ENCODE measurements around the gene SAPCD1. TPM values are rescaled to one million over a fixed set of nuclear protein-coding genes. Genes with fewer than 3 reads are reported as not detected.

The SAPCD1 gene
- total and polyA plus RNA-seq, 2 donors (not counting 1 experiment from before 2014, with no cell fraction given) = 12.9 TPM

GRCh38 chr6:31749301-31750036 is 13.0 kb upstream of the SAPCD1 start:
- DNase-seq = no peak
- POLR2A ChIA-PET = no interaction called here
- Mint-ChIP-seq H3K9me3 (ENCODE audit: insufficient read depth) (no peaks in the 10 kb centered on the region), H3K4me1 (no peaks in the 10 kb centered on the region), H3K27ac (no peak overlapping the region), H3K4me3 (no peak overlapping the region), H3K27me3 (no peaks in the 10 kb centered on the region)
- Histone ChIP-seq H4K20me1 (ENCODE audit: control insufficient read depth, insufficient read depth, low read length, poor library complexity, severe bottlenecking) (no peaks in the 10 kb centered on the region), H3K27me3 (replicated peaks in 1 of 4; ENCODE audit: control extremely low read depth in 1 of 4, control insufficient read depth in 3 of 4, insufficient read depth in 4 of 4, low read length in 3 of 4) (no peaks in the 10 kb centered on the region), H2AFZ (ENCODE audit: insufficient read depth, low read depth, low read length, poor library complexity, severe bottlenecking) (no peak overlapping the region), H3K4me2 (replicated peaks; ENCODE audit: low read depth, low read length, poor library complexity, severe bottlenecking) (no peak overlapping the region), H3K9ac (ENCODE audit: low read length) (no peak overlapping the region), H3K9me3 (ENCODE audit: control extremely low read depth in 1 of 3, control insufficient read depth in 2 of 3, insufficient read depth in 1 of 3, low read length in 2 of 3) (no peaks in the 10 kb centered on the region), H3K79me2 (ENCODE audit: control insufficient read depth, insufficient read depth, low read length) (no peaks in the 10 kb centered on the region), H3K27ac (ENCODE audit: low read length in 2 of 2) (no peak overlapping the region), H3K36me3 (replicated peaks in 1 of 2; ENCODE audit: control extremely low read depth in 1 of 2, control insufficient read depth in 1 of 2, extremely low read depth in 1 of 2, insufficient read depth in 2 of 2, low read length in 1 of 2) (peaks cover 0 to 4% of the 10 kb centered on the region in 2 experiments), H3K4me1 (ENCODE audit: control insufficient read depth in 2 of 2, insufficient read depth in 2 of 2, low read length in 2 of 2) (no peaks in the 10 kb centered on the region), H3K4me3 (ENCODE audit: control extremely low read depth in 1 of 5, extremely low read depth in 1 of 5, insufficient read depth in 1 of 5, low read depth in 2 of 5, low read length in 4 of 5) (no peak overlapping the region)
- WGBS (ENCODE audit: insufficient coverage) = 100% methylated on average over 5 of the region's 8 CpGs
- intact Hi-C loops (cut with micrococcal nuclease) = no loop called here
- TF ChIP-seq, protein P1, sequence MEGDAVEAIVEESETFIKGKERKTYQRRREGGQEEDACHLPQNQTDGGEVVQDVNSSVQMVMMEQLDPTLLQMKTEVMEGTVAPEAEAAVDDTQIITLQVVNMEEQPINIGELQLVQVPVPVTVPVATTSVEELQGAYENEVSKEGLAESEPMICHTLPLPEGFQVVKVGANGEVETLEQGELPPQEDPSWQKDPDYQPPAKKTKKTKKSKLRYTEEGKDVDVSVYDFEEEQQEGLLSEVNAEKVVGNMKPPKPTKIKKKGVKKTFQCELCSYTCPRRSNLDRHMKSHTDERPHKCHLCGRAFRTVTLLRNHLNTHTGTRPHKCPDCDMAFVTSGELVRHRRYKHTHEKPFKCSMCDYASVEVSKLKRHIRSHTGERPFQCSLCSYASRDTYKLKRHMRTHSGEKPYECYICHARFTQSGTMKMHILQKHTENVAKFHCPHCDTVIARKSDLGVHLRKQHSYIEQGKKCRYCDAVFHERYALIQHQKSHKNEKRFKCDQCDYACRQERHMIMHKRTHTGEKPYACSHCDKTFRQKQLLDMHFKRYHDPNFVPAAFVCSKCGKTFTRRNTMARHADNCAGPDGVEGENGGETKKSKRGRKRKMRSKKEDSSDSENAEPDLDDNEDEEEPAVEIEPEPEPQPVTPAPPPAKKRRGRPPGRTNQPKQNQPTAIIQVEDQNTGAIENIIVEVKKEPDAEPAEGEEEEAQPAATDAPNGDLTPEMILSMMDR (IDR thresholded peaks at IDR 0.05) = no peak
- no peak for TF ChIP-seq EZH2 (IDR thresholded peaks at IDR 0.05; ENCODE audit: borderline replicate concordance, insufficient read depth, low read depth, low read length, poor library complexity, severe bottlenecking)
- no peak for ATAC-seq (ENCODE audit: low read depth)
- CTCF ChIA-PET = interaction anchor here (1.0 kb wide), 1 partner anchor 81 kb away, joined by 3 read pairs; no protein-coding TSS in a partner anchor

GRCh38 chr6:31750411-31751022 is 11.9 kb upstream of the SAPCD1 start:
- H3K36me3 ChIP-seq (replicated peaks in 1 of 2; ENCODE audit: control extremely low read depth in 1 of 2, control insufficient read depth in 1 of 2, extremely low read depth in 1 of 2, insufficient read depth in 2 of 2, low read length in 1 of 2) = peaks cover 0 to 4% of the 10 kb centered on the region in 2 experiments
- H3K9me3 Mint-ChIP-seq (ENCODE audit: insufficient read depth) = no peaks in the 10 kb centered on the region
- intact Hi-C loops (cut with micrococcal nuclease) = no loop called here
- H3K27me3 ChIP-seq (replicated peaks in 1 of 4; ENCODE audit: control extremely low read depth in 1 of 4, control insufficient read depth in 3 of 4, insufficient read depth in 4 of 4, low read length in 3 of 4) = no peaks in the 10 kb centered on the region
- H4K20me1 ChIP-seq (ENCODE audit: control insufficient read depth, insufficient read depth, low read length, poor library complexity, severe bottlenecking) = no peaks in the 10 kb centered on the region
- CTCF ChIA-PET = interaction anchor here (1.0 to 2.0 kb wide), 2 partner anchors 21 to 80 kb away, joined by 3 to 4 read pairs; partner anchors contain the start of gene DDAH2
- H3K27ac Mint-ChIP-seq = no peak overlapping the region
- no peak overlapping the region for H3K27ac ChIP-seq (ENCODE audit: low read length in 2 of 2)
- H3K9ac ChIP-seq (ENCODE audit: low read length) = no peak overlapping the region
- no peak overlapping the region for H3K4me3 Mint-ChIP-seq
- H3K4me1 ChIP-seq (ENCODE audit: control insufficient read depth in 2 of 2, insufficient read depth in 2 of 2, low read length in 2 of 2) = no peaks in the 10 kb centered on the region
- no peak overlapping the region for H3K4me2 ChIP-seq (replicated peaks; ENCODE audit: low read depth, low read length, poor library complexity, severe bottlenecking)
- H3K79me2 ChIP-seq (ENCODE audit: control insufficient read depth, insufficient read depth, low read length) = no peaks in the 10 kb centered on the region
- H2AFZ ChIP-seq (ENCODE audit: insufficient read depth, low read depth, low read length, poor library complexity, severe bottlenecking) = no peak overlapping the region
- no peaks in the 10 kb centered on the region for H3K9me3 ChIP-seq (ENCODE audit: control extremely low read depth in 1 of 3, control insufficient read depth in 2 of 3, insufficient read depth in 1 of 3, low read length in 2 of 3)
- TF ChIP-seq, protein P1 (IDR thresholded peaks at IDR 0.05) = no peak
- TF ChIP-seq EZH2 (IDR thresholded peaks at IDR 0.05; ENCODE audit: borderline replicate concordance, insufficient read depth, low read depth, low read length, poor library complexity, severe bottlenecking) = no peak
- ATAC-seq (ENCODE audit: low read depth) (no peak), DNase-seq (no peak)
- no peak overlapping the region for H3K4me3 ChIP-seq (ENCODE audit: control extremely low read depth in 1 of 5, extremely low read depth in 1 of 5, insufficient read depth in 1 of 5, low read depth in 2 of 5, low read length in 4 of 5)
- H3K4me1 Mint-ChIP-seq = no peaks in the 10 kb centered on the region
- WGBS (ENCODE audit: insufficient coverage) = 100% methylated on average over 5 of the region's 7 CpGs
- POLR2A ChIA-PET = no interaction called here
- no peaks in the 10 kb centered on the region for H3K27me3 Mint-ChIP-seq

Measured in B cell (primary cell).